Measurements from ENCODE around the gene POTEF.
"Not testable (repeated sequence)": the region's sequence is repeated elsewhere in the genome, so short reads cannot be mapped to it uniquely, and the experiment has no call there.

The POTEF gene

DNA sequence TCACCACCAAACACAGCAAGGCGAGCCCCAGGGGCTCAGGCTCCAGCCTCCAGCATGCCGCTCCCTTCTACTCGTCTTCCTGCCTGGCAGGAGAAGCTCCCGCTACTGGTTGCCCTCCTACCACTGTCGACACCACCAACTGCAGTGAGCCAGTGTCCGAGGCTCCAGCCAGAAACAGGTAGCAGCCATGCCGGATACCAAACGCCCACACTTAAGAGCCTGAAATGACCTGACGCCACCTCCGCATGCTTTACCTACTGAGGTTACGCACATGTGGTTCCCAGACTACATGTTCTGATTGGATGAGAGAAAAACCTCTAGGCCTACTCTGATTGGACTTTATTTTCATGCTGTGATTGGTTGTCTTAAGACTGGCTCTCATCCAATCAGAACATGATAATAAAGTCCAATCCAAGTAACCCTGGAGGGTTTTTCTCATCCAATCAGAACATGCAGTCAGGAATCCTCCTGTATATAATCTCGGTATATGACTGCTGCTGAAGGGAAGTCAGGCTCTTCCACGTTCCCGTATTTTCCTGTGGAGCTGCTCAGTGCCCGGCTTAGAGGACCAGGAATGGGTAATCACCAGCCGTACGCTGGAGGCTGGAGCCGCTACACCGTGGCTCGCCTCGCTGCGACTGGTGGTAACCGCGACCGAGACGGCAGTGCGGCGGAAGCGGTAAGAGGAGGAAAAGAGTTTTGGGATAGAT lies at the start of gene POTEF:
Gene POTEF, minus strand, starts transcription at position 103 of the 710 bp plus-strand sequence. CDS start 8,707 bp downstream, outside the sequence.
- not testable (repeated sequence) for DNase-seq (ENCODE audit: low spot score)

DNA sequence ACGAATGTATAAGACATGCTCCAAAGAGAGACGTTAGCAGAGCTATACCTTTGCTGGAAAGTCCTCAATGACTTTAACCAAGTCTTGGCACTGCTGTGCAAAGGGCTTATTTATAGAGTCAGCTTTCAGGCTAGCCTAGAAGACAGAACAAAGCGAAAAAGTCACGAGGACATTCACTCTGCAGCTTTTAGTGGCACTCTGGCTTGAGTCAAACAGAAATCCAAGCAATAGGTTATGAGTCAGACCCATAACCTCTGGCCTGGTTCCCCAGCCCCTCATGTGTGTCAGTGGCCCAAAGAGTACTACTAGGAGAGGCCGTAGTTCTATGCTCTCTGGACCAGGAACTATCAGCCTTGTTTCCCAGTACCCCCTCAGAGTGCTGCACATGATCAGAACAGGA lies 45.8 kb upstream of the POTEF start:
- not testable (repeated sequence) for DNase-seq (ENCODE audit: low spot score)

DNA sequence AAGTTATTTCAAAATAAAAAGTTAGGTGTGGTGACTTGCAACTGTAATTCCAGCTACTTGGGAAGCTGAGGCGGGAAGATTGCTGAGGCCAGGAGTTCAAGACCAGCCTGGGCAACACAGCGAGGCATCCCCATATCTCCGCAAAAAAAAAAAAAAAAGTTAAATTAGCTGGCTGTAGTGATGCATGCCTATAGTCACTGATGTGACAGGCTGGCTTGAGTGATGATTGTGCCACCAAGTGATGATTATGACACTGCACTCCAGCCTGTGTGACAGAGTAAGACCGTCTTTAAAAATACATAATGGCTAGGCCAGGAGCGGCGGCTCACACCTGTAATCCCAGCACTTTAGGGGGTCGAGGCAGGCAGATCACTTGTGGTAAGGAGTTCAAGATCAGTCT lies 40.9 kb upstream of the POTEF start:
- DNase-seq (ENCODE audit: low spot score) = no peak

- DNase-seq (ENCODE audit: low spot score) = not testable (repeated sequence)
Measured at GRCh38 chr2:130169163-130169562, 40.1 kb upstream of the POTEF start.

- not testable (repeated sequence) for DNase-seq (ENCODE audit: low spot score)
Measured at GRCh38 chr2:130166611-130167010, 37.6 kb upstream of the POTEF start.

DNA sequence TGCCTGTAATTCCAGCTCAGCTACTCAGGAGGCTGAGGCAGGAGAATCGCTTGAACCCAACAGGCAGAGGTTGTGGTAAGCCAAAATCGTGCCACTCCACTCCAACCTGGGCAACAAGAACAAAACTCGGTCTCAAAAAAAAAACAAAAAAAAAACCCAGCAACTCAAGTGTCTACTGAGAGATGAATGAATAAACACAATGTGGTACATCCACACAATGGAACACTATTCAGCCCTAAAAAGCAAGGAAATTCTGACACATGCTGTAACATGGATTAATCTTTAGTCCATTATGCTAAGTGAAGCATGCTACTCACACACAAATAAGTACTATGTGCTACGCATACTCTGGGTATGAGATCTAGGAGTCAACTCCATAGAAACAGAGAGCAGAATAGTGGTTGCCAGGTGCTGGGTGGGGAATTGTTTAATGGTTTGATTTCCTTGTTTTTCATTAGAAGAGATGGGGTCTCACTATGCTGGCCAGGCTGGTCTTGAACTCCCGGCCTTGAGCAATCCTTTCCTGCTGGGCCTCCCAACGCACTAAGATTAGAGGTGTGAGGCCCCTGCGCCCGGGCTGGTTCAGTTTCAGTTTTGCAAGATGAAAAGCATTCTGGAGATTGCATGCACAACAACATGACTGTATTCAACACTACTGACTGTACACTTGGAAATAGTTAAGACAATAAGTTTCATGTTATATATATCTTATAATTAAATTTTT lies 36.4 kb upstream of the POTEF start:
- DNase-seq (ENCODE audit: low spot score) = no peak

GRCh38 chr2:130162968-130163367 lies 33.9 kb upstream of the POTEF start:
- no peak for DNase-seq (ENCODE audit: low spot score)

GRCh38 chr2:130162486-130162885 lies 33.5 kb upstream of the POTEF start:
- DNase-seq (ENCODE audit: low spot score) = not testable (repeated sequence)

DNA sequence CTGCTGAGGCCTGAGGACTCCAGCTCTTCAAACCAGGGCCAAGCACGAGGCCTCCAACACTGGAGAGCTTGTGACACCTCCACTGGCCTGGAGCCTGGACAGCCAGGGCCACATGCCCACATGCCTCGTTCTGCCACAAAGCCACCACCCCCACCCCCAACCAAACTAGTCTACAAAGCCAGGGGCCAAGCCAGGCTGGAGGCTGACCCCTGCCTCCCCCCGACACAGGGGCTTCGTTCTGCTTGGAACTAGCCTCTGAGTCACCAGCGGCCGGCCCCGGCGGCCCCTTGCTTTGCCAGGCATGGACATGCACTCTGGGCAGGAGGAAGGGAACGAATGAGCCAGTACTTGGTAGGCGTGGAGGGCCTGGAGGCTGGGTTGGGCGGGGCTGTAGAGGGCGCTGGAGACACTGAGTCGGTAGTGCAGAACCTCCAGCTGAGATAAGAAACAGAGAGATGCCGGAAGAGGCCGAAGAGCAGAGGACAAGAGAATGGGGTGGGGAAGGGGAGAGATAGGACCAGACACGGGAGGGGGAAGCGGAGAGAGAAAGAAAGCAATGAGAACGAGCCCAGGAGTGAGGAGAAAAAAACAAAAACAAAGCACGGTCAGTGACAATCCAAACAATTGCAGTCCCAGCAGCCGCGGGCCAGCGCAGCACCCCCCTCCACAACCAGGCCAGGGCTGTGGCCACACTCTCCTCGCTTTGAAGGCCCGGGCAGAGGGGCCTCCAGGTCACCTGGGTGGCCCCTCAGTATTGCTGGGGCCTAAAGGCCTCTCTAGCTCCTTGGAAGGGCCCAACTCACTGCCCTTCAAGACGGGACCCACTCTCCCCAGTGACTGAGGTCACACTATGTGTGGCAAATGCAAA lies 32.0 kb upstream of the POTEF start:
- DNase-seq (ENCODE audit: low spot score) = not testable (repeated sequence)

GRCh38 chr2:130160131-130160530 lies 31.1 kb upstream of the POTEF start:
- DNase-seq (ENCODE audit: low spot score) = no peak

GRCh38 chr2:130159376-130159775 lies 30.4 kb upstream of the POTEF start:
- not testable (repeated sequence) for DNase-seq (ENCODE audit: low spot score)

- no peak for DNase-seq (ENCODE audit: low spot score)
Measured at GRCh38 chr2:130158631-130159030, 29.6 kb upstream of the POTEF start.

DNA sequence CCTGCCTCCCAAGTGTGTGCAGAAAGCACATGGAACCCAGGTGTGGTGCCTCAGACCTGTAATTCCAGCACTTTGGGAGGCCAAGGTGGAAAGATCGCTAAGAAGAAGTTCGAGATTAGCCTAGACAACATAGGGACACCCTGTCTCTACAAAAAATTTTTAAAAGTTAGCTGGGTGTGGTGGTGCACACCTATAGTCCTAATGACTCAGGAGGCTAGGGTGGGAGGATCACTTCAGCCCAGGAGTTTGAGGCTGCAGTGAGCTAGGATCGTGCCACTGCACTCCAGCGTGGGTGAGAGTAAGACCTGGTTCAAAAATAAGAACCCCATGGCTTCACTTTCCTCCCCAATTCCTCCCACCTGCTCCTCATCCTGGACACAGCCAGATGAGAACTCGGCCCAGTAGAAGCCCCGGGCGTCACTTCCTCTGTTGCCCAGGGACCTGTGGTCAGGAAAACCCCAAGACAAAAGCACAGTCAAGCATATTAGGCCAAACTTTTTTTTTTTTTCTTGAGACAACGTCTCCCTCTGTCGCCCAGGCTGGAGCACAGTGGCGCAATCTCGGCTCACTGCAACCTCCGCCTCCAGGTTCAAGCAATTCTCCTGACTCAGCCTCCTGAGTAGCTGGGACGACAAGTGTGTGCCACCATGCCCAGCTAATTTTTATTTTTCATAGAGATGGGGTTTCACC lies 28.9 kb upstream of the POTEF start:
- DNase-seq (ENCODE audit: low spot score) = not testable (repeated sequence)

- DNase-seq (ENCODE audit: low spot score) = not testable (repeated sequence)
Measured at GRCh38 chr2:130157354-130157753, 28.3 kb upstream of the POTEF start.

- DNase-seq (ENCODE audit: low spot score) = no peak
Measured at GRCh38 chr2:130156624-130157004, 27.6 kb upstream of the POTEF start.

DNA sequence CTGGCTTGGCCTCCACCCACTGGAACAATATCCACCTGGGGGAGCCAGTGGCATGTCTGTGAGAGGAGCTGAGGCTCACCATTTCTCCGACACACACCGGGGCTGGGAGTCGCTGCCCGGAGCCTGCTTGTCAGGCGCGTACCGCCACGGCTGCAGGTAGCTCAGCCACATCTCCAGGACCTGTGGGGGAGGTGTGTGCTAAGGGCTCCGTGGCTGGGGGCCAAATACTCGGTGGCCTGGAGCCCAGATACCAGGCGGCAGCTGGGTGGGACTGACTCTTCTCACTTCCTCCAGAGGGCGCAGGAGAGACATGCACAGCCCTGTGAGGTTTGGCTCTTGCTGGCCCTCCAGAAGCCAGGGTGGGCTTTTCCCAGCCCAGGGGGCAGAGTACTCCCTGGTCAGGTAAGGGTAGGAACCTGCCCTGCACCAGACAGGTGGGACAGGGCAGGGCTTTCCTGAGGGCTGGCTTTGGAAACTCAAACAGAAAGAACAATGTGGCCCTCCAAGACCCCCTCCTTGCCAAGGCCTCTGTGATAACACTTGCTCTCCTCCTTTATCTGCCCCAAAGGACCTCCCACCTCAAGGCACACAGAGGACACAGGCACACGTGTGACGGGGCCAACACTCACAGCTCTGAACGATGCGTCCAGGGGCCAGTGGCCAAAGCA lies 27.1 kb upstream of the POTEF start:
- not testable (repeated sequence) for DNase-seq (ENCODE audit: low spot score)

DNA sequence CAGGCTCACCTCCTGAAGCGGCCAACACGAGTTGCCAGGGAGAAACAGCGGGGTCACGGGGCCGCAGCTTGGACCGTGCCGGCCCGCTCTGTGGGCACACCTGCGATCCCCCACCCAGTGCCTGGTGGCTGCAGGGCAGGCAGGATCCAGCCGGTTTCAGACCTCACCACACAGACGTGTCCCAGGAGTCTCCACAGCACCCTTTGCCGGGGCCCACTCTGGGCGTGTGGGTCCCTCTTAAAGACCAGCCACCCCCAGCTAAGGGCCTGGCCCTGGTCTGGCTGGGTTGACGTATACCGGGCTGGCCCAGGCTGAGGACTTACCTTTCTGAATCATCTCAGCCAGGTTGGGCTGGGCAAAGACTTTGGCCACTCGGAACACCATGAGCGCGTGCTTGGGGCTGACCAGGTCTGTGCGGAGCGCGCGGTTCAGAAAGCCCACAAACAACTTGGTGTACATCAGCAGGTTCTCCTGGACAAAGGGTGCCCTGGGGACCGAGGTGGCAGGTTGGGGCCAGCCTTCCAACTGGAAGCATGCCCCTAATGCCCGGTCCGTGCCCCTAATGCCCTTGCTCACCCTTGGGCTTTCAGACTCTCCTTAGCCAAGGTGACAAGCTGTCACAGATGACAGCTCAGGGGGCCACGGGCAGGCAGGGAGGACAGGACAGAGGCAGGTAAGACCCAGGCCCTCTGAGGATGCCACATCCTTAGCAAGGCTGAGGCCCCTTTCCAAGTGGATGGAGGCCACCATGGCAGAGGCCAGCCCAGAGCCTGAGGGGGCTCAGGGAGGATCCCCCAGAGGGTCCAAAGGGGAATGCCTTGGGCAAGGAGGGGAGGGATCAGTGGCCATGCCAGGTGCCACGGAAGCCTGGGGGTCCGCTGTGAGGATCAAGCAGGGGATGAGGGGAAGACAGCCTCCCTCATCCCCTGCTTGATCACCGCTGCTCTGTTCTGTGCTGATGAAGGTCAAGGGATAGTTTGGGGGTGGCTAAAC lies 26.0 kb upstream of the POTEF start:
- DNase-seq (ENCODE audit: low spot score) = no peak

- not testable (repeated sequence) for DNase-seq (ENCODE audit: low spot score)
Measured at GRCh38 chr2:130154423-130154770, 25.4 kb upstream of the POTEF start.

- DNase-seq (ENCODE audit: low spot score) = not testable (repeated sequence)
Measured at GRCh38 chr2:130153721-130154422, 24.9 kb upstream of the POTEF start.

Data from LoVo (cell line).